Activated naive CD8-positive, alpha-beta T cell treated with anti-CD3 and anti-CD28 coated beads for 36 hours (primary cell): Measurements from ENCODE around the gene CELA3A. TPM values are rescaled to one million over a fixed set of nuclear protein-coding genes. Genes with fewer than 3 reads are reported as not detected.
"Not testable (repeated sequence)": the region's sequence is repeated elsewhere in the genome, so short reads cannot be mapped to it uniquely, and the experiment has no call there.

Experiments used
- DNase-seq: peaks from one replicate; pipeline ENCODE4 v3.0.0; 2021
- H3K27ac Mint-ChIP-seq: one replicate; pipeline ENCODE4 v1.8.0; 2022; ENCODE audit warnings: mild to moderate bottlenecking, moderate library complexity, mixed read lengths
- H3K27me3 Mint-ChIP-seq: one replicate; pipeline ENCODE4 v1.8.0; 2022; ENCODE audit warnings: mild to moderate bottlenecking, mixed read lengths
- H3K36me3 Mint-ChIP-seq: one replicate; pipeline ENCODE4 v1.8.0; 2021; ENCODE audit warnings: mild to moderate bottlenecking, mixed read lengths
- H3K4me1 Mint-ChIP-seq: one replicate; pipeline ENCODE4 v1.8.0; 2021; ENCODE audit warnings: mixed read lengths
- H3K4me3 Mint-ChIP-seq: one replicate; pipeline ENCODE4 v1.8.0; 2022; ENCODE audit warnings: mild to moderate bottlenecking, moderate library complexity, mixed read lengths
- H3K9me3 Mint-ChIP-seq: one replicate; pipeline ENCODE4 v1.8.0; 2022; ENCODE audit warnings: mixed read lengths
- total RNA-seq, 2 experiments: library from RNA; stranded (reverse); gene quantifications; one replicate each; pipeline ENCODE4 v1.2.3, GENCODE V29; 2021

CELA3A gene
- total RNA-seq, 2 experiments from 2014 or later: not detected

DNA sequence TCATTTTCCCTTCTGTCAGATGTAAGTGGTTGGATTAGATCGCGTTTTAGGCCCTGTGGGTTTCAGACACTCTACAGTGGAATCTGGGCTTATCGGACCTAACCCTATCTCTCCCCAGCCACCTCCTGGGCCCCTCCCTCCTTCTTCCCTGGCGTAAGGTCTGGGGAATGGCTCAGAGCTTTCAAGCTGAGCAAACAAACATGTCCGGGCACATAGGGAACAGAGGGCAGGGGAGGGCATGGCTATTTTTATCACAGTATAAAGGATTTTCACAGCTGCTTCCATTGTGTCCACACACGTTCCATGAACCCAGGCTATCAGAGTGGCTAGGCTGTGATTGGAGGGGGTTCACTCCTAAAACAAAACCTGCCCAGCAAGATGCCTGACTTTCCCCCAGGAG is 26.8 kb upstream of the CELA3A start:
- not testable (repeated sequence) for H3K27ac Mint-ChIP-seq, H3K27me3 Mint-ChIP-seq, H3K4me1 Mint-ChIP-seq, H3K4me3 Mint-ChIP-seq, H3K36me3 Mint-ChIP-seq, H3K9me3 Mint-ChIP-seq, DNase-seq

GRCh38 chr1:21975296-21975695 is 26.2 kb upstream of the CELA3A start:
- not testable (repeated sequence) for DNase-seq

GRCh38 chr1:21976703-21977239 is 24.7 kb upstream of the CELA3A start, which contains the start of gene CELA3B:
Gene CELA3B, plus strand, starts transcription at chr1:21977022. Its CDS starts 18 bp downstream, at chr1:21977040.
- not testable (repeated sequence) for DNase-seq, H3K27ac Mint-ChIP-seq, H3K4me1 Mint-ChIP-seq, H3K4me3 Mint-ChIP-seq, H3K9me3 Mint-ChIP-seq, H3K27me3 Mint-ChIP-seq, H3K36me3 Mint-ChIP-seq

More at GRCh38 chr1:21975296-21975695, 26.2 kb upstream of the CELA3A start:
- H3K36me3 Mint-ChIP-seq, H3K27me3 Mint-ChIP-seq, H3K4me1 Mint-ChIP-seq, H3K9me3 Mint-ChIP-seq, H3K27ac Mint-ChIP-seq, H3K4me3 Mint-ChIP-seq: not testable (repeated sequence)

- H3K27me3 Mint-ChIP-seq, H3K27ac Mint-ChIP-seq, H3K4me1 Mint-ChIP-seq, H3K36me3 Mint-ChIP-seq, H3K9me3 Mint-ChIP-seq, H3K4me3 Mint-ChIP-seq, DNase-seq: not testable (repeated sequence)
These were observed 23.2 kb upstream of the CELA3A start for GRCh38 chr1:21978209-21978608.

DNA sequence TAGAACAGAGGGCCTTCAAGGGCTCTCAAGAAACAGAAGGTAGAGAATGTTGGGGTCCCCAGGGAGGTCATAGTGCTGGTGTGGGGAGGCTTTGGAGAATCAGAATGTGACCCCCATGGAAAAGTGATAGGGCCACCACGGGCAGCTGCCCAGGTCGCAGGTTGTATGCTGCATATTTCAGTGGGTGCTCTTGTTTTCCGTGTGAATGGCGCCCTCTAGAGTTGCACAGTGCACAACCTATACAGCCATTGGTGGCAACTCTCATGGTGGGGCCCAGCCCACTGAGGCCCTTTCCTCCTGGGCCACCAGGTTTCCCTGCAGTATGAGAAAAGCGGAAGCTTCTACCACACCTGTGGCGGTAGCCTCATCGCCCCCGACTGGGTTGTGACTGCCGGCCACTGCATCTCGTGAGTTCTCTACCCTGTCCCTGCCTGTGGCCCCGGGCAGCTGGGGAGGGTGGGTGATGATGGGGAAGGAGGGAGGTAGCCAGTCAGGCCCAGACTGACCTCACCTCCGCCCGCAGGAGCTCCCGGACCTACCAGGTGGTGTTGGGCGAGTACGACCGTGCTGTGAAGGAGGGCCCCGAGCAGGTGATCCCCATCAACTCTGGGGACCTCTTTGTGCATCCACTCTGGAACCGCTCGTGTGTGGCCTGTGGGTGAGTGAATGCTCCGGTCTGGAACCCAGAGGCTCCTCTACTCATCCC is 20.8 kb upstream of the CELA3A start:
- H3K9me3 Mint-ChIP-seq, H3K36me3 Mint-ChIP-seq, DNase-seq, H3K4me1 Mint-ChIP-seq, H3K27ac Mint-ChIP-seq, H3K27me3 Mint-ChIP-seq, H3K4me3 Mint-ChIP-seq: not testable (repeated sequence)

GRCh38 chr1:21981253-21981652 is 20.2 kb upstream of the CELA3A start:
- not testable (repeated sequence) for H3K4me1 Mint-ChIP-seq, H3K9me3 Mint-ChIP-seq, DNase-seq, H3K36me3 Mint-ChIP-seq, H3K27ac Mint-ChIP-seq, H3K4me3 Mint-ChIP-seq, H3K27me3 Mint-ChIP-seq

GRCh38 chr1:21982122-21982521 is 19.3 kb upstream of the CELA3A start:
- not testable (repeated sequence) for H3K9me3 Mint-ChIP-seq, H3K4me1 Mint-ChIP-seq, H3K36me3 Mint-ChIP-seq, H3K4me3 Mint-ChIP-seq, H3K27ac Mint-ChIP-seq, DNase-seq, H3K27me3 Mint-ChIP-seq

- H3K36me3 Mint-ChIP-seq, H3K27me3 Mint-ChIP-seq: not testable (repeated sequence)
These were observed 17.9 kb upstream of the CELA3A start for GRCh38 chr1:21983539-21983938.

GRCh38 chr1:21985893-21986292 is 15.6 kb upstream of the CELA3A start:
- not testable (repeated sequence) for H3K4me1 Mint-ChIP-seq, H3K4me3 Mint-ChIP-seq

More at GRCh38 chr1:21983539-21983938, 17.9 kb upstream of the CELA3A start:
- not testable (repeated sequence) for H3K27ac Mint-ChIP-seq, H3K4me3 Mint-ChIP-seq, DNase-seq, H3K4me1 Mint-ChIP-seq, H3K9me3 Mint-ChIP-seq

GRCh38 chr1:21986386-21986785 is 15.1 kb upstream of the CELA3A start:
- not testable (repeated sequence) for H3K27me3 Mint-ChIP-seq, H3K4me3 Mint-ChIP-seq, H3K36me3 Mint-ChIP-seq, H3K27ac Mint-ChIP-seq, DNase-seq, H3K4me1 Mint-ChIP-seq, H3K9me3 Mint-ChIP-seq

More at GRCh38 chr1:21985893-21986292, 15.6 kb upstream of the CELA3A start:
- not testable (repeated sequence) for H3K9me3 Mint-ChIP-seq, DNase-seq, H3K36me3 Mint-ChIP-seq, H3K27ac Mint-ChIP-seq, H3K27me3 Mint-ChIP-seq

- H3K27me3 Mint-ChIP-seq, DNase-seq, H3K4me1 Mint-ChIP-seq, H3K4me3 Mint-ChIP-seq, H3K27ac Mint-ChIP-seq, H3K9me3 Mint-ChIP-seq, H3K36me3 Mint-ChIP-seq: not testable (repeated sequence)
These were observed 11.6 kb upstream of the CELA3A start for GRCh38 chr1:21989672-21990393.

DNA sequence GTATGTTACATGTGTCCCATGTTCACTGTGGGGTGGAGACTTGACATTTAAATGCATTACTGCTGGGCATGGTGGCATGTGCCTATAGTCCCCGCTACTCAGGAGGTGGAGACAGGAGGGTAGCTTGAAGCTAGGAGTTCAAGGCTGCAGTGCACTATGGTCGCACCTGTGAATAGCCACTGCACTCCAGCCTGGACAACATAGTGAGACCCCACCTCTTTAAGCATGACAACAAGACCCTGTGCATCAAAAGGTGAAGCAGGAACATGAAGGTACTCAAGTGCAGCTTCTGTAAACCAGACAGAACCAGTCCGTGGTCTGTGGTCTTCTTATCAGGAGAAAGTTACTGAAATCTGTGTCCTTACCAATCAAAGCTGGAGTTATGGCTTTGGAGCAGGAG is 9.3 kb upstream of the CELA3A start:
- H3K27me3 Mint-ChIP-seq, H3K4me1 Mint-ChIP-seq, H3K27ac Mint-ChIP-seq, H3K9me3 Mint-ChIP-seq, DNase-seq, H3K4me3 Mint-ChIP-seq, H3K36me3 Mint-ChIP-seq: not testable (repeated sequence)

GRCh38 chr1:21994716-21995115 is 6.7 kb upstream of the CELA3A start:
- not testable (repeated sequence) for H3K4me3 Mint-ChIP-seq, H3K27ac Mint-ChIP-seq, H3K4me1 Mint-ChIP-seq, H3K36me3 Mint-ChIP-seq, DNase-seq, H3K27me3 Mint-ChIP-seq, H3K9me3 Mint-ChIP-seq

DNA sequence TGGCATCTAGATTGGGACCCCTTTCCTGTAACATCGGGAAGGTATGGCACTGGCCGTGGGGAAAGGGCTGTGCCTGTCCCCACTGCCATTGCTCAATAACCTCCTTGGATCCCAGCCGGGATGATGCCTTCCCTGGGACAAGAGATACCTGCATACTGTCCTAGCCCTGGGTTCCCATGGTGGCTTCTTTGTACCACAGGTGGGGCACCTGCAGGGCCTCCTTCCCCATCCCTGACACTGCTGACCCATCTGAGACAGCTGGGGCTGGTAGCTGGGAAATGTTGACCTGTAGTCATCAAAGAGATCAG is 4.8 kb upstream of the CELA3A start:
- H3K27ac Mint-ChIP-seq, H3K9me3 Mint-ChIP-seq, H3K4me1 Mint-ChIP-seq, H3K4me3 Mint-ChIP-seq, H3K36me3 Mint-ChIP-seq, DNase-seq, H3K27me3 Mint-ChIP-seq: not testable (repeated sequence)

- H3K27ac Mint-ChIP-seq, H3K4me1 Mint-ChIP-seq, H3K9me3 Mint-ChIP-seq, H3K36me3 Mint-ChIP-seq, H3K4me3 Mint-ChIP-seq, H3K27me3 Mint-ChIP-seq, DNase-seq: not testable (repeated sequence)
These were observed 3.4 kb upstream of the CELA3A start for GRCh38 chr1:21997891-21998623.
